ENCODE results near the gene SLC35B2. TPM values are rescaled to one million over a fixed set of nuclear protein-coding genes. Genes with fewer than 3 reads are reported as not detected.

Gene SLC35B2
- total RNA-seq, 4 donors from 2014 or later: 9.7 to 34.4 (median 21.2) TPM

DNA sequence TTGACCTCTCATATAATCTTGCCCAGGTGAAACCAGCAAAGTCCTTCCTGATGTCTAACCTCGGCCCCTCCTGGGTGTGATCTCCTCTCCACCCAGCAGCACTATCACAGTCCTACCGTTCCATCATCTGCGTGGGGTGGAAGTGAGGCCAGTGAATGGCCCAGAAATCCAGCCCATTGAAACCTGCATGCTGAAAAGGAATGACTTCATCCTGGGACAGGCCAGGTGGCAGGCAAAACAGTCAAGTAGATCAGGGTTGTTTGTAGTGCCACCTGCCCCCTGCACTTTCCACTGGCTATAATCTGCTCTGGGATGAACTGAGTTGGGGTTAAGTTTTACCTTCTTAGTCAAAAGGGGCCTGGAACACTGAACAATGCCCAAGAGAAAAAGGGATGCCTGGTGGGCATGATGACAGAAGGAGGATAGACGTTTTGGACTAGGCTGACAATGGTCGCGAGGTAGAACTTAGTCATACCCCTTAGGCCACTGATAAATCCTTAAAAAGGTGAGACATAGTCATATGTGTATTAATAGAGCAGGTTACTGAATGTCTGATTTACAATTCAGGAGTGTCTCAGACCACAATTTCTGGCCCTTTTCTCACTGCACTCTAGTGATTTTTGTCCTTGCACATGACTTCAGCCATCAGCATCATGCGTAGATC lies 18.5 kb downstream of the SLC35B2 start:
- H3K27me3 ChIP-seq: no peaks in the 10 kb centered on the region
- TF ChIP-seq, protein P1, sequence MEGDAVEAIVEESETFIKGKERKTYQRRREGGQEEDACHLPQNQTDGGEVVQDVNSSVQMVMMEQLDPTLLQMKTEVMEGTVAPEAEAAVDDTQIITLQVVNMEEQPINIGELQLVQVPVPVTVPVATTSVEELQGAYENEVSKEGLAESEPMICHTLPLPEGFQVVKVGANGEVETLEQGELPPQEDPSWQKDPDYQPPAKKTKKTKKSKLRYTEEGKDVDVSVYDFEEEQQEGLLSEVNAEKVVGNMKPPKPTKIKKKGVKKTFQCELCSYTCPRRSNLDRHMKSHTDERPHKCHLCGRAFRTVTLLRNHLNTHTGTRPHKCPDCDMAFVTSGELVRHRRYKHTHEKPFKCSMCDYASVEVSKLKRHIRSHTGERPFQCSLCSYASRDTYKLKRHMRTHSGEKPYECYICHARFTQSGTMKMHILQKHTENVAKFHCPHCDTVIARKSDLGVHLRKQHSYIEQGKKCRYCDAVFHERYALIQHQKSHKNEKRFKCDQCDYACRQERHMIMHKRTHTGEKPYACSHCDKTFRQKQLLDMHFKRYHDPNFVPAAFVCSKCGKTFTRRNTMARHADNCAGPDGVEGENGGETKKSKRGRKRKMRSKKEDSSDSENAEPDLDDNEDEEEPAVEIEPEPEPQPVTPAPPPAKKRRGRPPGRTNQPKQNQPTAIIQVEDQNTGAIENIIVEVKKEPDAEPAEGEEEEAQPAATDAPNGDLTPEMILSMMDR (IDR thresholded peaks at IDR 0.05): no peak
- no peak for TF ChIP-seq POLR2A (IDR thresholded peaks at IDR 0.05)
- H3K9me3 ChIP-seq: no peaks in the 10 kb centered on the region
- H3K4me1 ChIP-seq: peaks cover 6 to 44% (median 30%) of the 10 kb centered on the region in 3 donors
- intact Hi-C loops (cut with DNase I): loop anchor here (5.0 kb wide), 1 partner anchor 67 kb away; no protein-coding TSS in a partner anchor
- no peak for DNase-seq
- H3K27ac ChIP-seq: peak overlapping the region in 3 of 4 donors; percentile 96 to 99 (median 97)
- H3K4me3 ChIP-seq: no peak overlapping the region
- H3K36me3 ChIP-seq: no peaks in the 10 kb centered on the region
- WGBS, 2 donors: 65 to 71% methylated on average over 4 to 7 of the region's 7 CpGs

GRCh38 chr6:44237813-44238433 lies 19.4 kb downstream of the SLC35B2 start:
- peak overlapping the region; percentile 43 to 89 (median 65) for H3K4me3 ChIP-seq
- H3K9me3 ChIP-seq: no peaks in the 10 kb centered on the region
- H3K27me3 ChIP-seq: no peaks in the 10 kb centered on the region
- intact Hi-C loops (cut with DNase I): loop anchor here (5.0 kb wide), 1 partner anchor 66 kb away; no protein-coding TSS in a partner anchor
- peaks cover 0 to 8% (median 0%) of the 10 kb centered on the region in 3 donors for H3K36me3 ChIP-seq
- 8 to 15% methylated on average over 4 to 9 of the region's 42 CpGs for WGBS, 2 donors
- peak overlapping the region; percentile 87 to 99 (median 96) for H3K27ac ChIP-seq
- H3K4me1 ChIP-seq: peaks cover 6 to 53% (median 38%) of the 10 kb centered on the region in 3 donors
- DNase-seq: no peak
- TF ChIP-seq, protein P1 (IDR thresholded peaks at IDR 0.05): peak; percentile 95 to 99 (median 98)
- TF ChIP-seq POLR2A (IDR thresholded peaks at IDR 0.05): peak in 2 of 4 donors; percentile 32 to 44

DNA sequence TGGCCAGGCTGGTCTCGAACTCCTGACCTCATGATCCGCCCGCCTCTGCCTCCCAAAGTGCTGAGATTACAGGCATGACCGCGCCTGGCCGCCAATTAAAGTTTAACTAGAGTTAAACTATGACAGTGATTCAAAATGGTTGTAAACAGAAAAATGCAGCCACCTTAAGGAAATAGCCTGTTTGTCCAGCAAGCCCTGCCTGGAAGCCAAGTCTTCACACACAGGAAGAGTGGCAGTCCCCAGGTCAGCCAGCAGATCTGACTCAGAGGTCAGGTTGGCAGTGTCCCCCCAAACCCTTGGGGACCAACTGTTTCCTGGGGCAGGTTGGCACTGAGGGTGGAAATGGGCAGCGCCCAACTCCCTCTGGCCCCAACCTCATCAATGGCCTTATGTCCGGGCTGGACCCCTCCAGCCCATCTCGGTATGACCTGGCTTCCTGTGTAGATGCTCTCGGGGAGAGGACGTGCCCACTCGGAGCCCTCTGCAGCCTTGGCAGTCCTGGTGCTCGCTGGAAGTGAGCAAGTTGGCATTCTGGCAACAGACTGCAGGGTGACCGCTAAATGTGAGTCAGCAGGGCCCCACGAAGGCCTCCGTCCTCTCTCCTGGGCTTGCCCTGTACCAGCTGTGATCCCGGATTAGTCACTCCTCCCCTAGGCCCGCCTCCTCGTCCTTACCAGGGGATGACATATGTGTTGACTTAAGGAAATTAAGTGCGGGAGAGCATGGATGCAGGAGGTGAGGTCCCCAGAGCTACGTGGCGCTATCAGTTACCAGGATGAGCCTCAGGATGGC lies 20.1 kb downstream of the SLC35B2 start:
- Histone ChIP-seq H3K27me3 (no peaks in the 10 kb centered on the region), H3K36me3 (peaks cover 0 to 15% (median 0%) of the 10 kb centered on the region in 3 donors), H3K4me3 (peak overlapping the region; percentile 43 to 89 (median 65)), H3K27ac (peak overlapping the region; percentile 87 to 99 (median 96)), H3K4me1 (peaks cover 6 to 56% (median 42%) of the 10 kb centered on the region in 3 donors), H3K9me3 (no peaks in the 10 kb centered on the region)
- no peak for DNase-seq
- intact Hi-C loops (cut with DNase I): loop anchor here (5.0 kb wide), 1 partner anchor 65 kb away; no protein-coding TSS in a partner anchor
- 40 to 90% methylated on average over 1 to 6 of the region's 22 CpGs for WGBS, 2 donors
- TF ChIP-seq, protein P1 (IDR thresholded peaks at IDR 0.05): no peak
- TF ChIP-seq POLR2A (IDR thresholded peaks at IDR 0.05): peak in 1 of 4 donors; percentile 38

DNA sequence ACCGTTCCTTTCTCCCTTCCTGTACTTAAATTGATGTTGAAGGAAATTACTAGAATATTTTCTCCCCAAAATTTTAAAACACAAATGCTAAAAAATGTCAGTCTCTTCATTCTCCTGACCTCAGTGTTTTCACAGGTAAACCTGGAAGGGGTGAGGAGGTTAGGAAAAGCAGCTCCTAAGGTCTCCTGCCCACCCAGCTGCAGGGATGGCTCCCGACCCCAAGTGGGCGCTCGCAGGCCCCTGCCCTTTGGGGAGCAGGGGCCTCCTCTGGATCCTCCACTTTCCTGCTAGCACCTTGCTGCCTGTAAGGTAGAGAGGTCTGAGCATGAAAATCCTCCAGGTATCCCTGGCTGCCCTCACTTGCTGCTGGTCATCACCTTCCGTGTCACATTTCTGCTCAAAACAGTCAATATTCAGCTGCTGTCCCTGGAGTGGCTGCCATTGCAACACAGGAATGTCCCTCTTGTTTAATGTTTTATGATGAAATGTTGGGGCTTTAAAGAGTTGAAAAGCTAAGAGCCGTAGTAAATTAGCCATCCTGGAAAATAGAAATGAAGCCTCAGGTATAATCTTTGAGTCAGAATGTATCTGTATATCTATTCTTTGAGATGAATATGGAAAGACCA lies 21.3 kb downstream of the SLC35B2 start:
- no peaks in the 10 kb centered on the region for H3K27me3 ChIP-seq
- intact Hi-C loops (cut with DNase I): loop anchor here (5.0 kb wide), 1 partner anchor 64 kb away; no protein-coding TSS in a partner anchor
- peaks cover 6 to 56% (median 42%) of the 10 kb centered on the region in 3 donors for H3K4me1 ChIP-seq
- DNase-seq: no peak
- TF ChIP-seq POLR2A (IDR thresholded peaks at IDR 0.05): no peak
- TF ChIP-seq, protein P1 (IDR thresholded peaks at IDR 0.05): no peak
- no peaks in the 10 kb centered on the region for H3K9me3 ChIP-seq
- 86 to 98% methylated on average over 4 to 6 of the region's 6 CpGs for WGBS, 2 donors
- peaks cover 0 to 27% (median 0%) of the 10 kb centered on the region in 3 donors for H3K36me3 ChIP-seq
- H3K4me3 ChIP-seq: no peak overlapping the region
- H3K27ac ChIP-seq: peak overlapping the region in 1 of 4 donors; percentile 80

Measured in esophagus squamous epithelium (tissue), 5 donors.